RCC 7860 (cell line): ENCODE results near the gene DIP2A.

Experiments
- DNase-seq: peaks from one replicate; pipeline ENCODE4 v3.0.0-alpha.2; 2015; ENCODE audit warnings: low spot score
- FAIRE-seq: peaks from 2 replicates; lab custom pipeline; 2012; peaks lifted over from hg19 to GRCh38; lab: Jason Lieb, UNC

DIP2A gene

GRCh38 chr21:46550116-46550941, 91.6 kb downstream of the DIP2A start:
- no peak for FAIRE-seq
- DNase-seq, result no peak

- no peak for DNase-seq
Observed at GRCh38 chr21:46551636-46552241, 93.0 kb downstream of the DIP2A start.

GRCh38 chr21:46552274-46552673, 93.6 kb downstream of the DIP2A start:
- DNase-seq, result no peak
- FAIRE-seq, result no peak

More at GRCh38 chr21:46551636-46552241, 93.0 kb downstream of the DIP2A start:
- FAIRE-seq, result no peak

- no peak for DNase-seq
Observed at GRCh38 chr21:46552865-46553379, 94.2 kb downstream of the DIP2A start.

GRCh38 chr21:46553993-46554392, 95.3 kb downstream of the DIP2A start:
- DNase-seq (no peak), FAIRE-seq (no peak)

More at GRCh38 chr21:46552865-46553379, 94.2 kb downstream of the DIP2A start:
- no peak for FAIRE-seq

- no peak for DNase-seq
- FAIRE-seq, result no peak
Observed at GRCh38 chr21:46554431-46555224, 95.9 kb downstream of the DIP2A start.

- DNase-seq, result no peak
- no peak for FAIRE-seq
Observed at GRCh38 chr21:46555225-46555617, 96.5 kb downstream of the DIP2A start.

- DNase-seq (no peak), FAIRE-seq (no peak)
Observed at GRCh38 chr21:46555678-46556077, 97.0 kb downstream of the DIP2A start.

- FAIRE-seq (no peak), DNase-seq (no peak)
Observed at GRCh38 chr21:46556802-46557201, 98.1 kb downstream of the DIP2A start.

- no peak for DNase-seq
- FAIRE-seq, result no peak
Observed at GRCh38 chr21:46557469-46557868, 98.8 kb downstream of the DIP2A start.

- DNase-seq (no peak), FAIRE-seq (no peak)
Observed at GRCh38 chr21:46557919-46558392, 99.3 kb downstream of the DIP2A start.

- DNase-seq, result no peak
- no peak for FAIRE-seq
Observed at GRCh38 chr21:46559291-46559983, 100.7 kb downstream of the DIP2A start.

- FAIRE-seq, result no peak
- DNase-seq, result no peak
Observed at GRCh38 chr21:46560568-46561444, 102.1 kb downstream of the DIP2A start.

- FAIRE-seq, result no peak
- DNase-seq, result no peak
Observed at GRCh38 chr21:46561445-46562090, 102.9 kb downstream of the DIP2A start.

GRCh38 chr21:46562472-46562871, 103.8 kb downstream of the DIP2A start:
- no peak for DNase-seq
- FAIRE-seq, result no peak

GRCh38 chr21:46562964-46563607, 104.4 kb downstream of the DIP2A start:
- DNase-seq (no peak), FAIRE-seq (no peak)

- DNase-seq (no peak), FAIRE-seq (no peak)
Observed at GRCh38 chr21:46564391-46564790, 105.7 kb downstream of the DIP2A start.

GRCh38 chr21:46567348-46567747, 108.7 kb downstream of the DIP2A start:
- FAIRE-seq, result no peak

GRCh38 chr21:46568562-46568961, 109.9 kb downstream of the DIP2A start:
- DNase-seq (no peak), FAIRE-seq (no peak)

More at GRCh38 chr21:46567348-46567747, 108.7 kb downstream of the DIP2A start:
- no peak for DNase-seq
